SKM-1 treated with dmso at 0.1 percent for 144 hours (cell line): ENCODE results near the gene PIP4K2B.
A peak's percentile ranks its signal among the peaks of the same experiment; 100 is the strongest.
"Not testable (repeated sequence)": the region's sequence is repeated elsewhere in the genome, so short reads cannot be mapped to it uniquely, and the experiment has no call there.

Source experiments
- DNase-seq: peaks from one replicate; lab custom pipeline; 2025; ENCODE audit not compliant: unreplicated experiment; lab: John Stamatoyannopoulos, UW

The PIP4K2B gene

DNA sequence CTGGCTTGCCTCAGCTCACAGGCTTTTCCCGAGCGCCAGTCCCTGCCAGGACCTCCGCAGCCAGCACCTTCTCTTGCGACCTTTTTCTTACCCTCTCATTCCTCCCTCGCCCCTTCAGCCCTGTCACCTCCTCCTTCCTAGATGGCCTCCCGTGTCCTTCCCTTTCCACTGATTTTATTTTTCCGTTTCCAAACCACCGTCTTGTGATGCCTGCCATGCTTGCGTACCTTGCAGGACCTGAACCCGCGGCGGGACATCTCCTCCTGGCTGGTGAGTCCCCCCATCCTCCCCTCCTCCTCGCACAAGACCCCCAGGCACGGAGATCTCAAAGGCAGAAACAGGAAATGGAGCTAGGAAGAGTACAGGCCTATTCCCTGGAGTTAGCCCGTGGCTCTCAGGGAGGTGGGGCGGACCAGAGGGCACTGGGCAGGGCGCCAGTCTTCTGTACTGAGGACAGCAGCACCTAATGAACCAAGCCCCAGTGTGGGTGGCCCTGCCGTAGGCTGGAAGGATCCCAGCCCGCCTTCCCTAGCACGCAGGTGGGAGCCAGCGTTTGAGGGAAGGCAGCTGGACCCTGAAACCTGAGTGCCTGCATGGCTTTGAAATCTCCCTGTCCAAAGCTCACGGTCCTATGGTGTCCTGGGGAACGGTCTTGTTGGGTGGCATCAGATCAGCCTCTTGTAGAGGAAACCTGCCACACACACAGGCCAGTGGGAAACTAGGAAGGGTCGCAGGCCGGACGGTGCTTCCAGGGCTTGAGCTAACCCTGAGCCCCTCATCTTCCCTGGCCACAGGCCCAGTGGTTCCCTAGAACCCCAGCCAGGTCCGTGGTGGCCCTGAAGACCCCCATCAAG is 68.6 kb downstream of the PIP4K2B start:
- no peak for DNase-seq

DNA sequence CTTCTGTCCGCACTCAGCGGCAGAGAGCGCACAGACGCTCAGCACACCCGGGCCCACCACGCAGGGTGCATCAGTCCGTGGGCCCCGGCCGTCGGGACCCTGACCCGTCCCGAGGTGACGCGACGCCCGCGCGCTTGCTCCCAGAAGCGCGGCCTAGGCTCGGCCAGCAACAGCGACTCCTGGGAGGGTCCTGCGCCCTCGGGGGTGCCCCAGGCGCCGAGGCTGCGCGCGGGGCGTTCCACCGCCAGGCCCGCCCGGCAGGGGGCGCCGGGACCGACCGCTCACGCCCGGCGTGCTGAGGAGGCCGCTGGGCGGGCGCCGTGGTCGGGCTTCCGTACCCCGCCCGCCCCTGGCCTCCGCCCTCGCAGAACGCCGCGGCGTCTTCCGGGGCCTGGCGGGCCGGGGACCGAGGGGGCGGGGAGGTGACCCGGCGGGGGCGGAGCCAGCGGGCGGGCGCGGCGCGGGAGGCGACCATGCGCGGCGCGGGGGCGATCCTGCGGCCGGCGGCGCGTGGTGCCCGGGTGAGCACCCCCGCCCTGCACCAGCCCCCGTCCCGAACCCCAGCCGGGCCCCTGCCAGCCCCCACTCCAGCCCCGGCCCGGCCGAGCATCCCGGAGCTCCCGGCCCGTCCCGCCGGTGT is 69.3 kb downstream of the PIP4K2B start, which contains the start of gene CISD3:
TSS of gene CISD3 (plus strand) at position 456 of the 640 bp plus-strand sequence. CDS start at position 474, 18 bp downstream.
- peak; percentile 88 for DNase-seq

DNA sequence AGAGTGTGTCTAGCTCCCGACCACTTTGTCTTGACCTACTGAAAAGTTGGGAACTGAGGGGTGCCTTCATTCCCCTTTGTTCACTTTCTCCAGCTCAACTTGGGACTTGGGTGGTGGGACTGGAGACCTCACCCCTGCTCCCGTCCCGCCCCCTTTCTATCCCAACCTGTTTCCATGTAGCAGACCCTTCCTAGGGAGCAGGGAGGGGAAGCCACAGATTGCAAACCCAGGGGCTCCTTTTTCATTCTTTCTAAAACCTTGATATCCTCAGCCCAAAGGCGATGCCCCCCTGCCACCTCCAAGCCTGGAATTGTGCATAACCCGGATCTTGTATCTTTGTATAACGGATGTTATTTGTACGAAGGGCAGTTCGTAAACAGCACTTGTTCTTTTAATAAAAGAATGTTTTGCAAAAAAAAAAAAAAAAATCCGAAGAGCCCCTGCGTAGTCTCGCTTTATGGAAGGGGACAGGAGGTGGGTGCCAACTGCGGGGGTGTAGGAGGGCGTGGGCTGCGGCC is 69.9 kb downstream of the PIP4K2B start:
- DNase-seq: no peak

DNA sequence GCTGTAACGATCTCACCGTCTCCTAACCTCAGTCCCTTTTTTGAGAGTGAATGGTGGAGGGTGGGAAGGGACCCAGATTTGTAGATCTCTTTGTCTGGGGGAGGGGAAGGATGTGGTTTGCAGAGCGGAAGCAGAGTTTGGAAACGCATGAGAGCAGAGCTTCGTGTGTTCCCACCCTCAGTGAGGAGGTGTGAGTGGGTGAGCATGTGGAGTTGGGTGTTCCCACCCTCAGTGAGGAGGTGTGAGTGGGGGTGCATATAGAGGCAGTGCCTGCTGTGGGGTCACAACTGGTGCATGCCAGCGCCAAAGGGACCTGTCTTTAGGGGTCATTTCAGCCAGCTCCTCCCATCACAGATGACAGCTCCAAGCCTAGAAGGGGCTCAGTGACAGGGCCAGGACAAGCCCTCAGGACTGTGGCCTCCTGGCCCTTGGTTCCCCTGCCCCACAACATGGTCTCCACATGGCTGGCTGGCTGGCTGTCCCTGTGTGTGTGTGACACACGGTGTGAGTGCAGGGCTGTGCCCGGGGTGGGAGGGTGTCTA is 71.0 kb downstream of the PIP4K2B start:
- DNase-seq: peak; percentile 32

DNA sequence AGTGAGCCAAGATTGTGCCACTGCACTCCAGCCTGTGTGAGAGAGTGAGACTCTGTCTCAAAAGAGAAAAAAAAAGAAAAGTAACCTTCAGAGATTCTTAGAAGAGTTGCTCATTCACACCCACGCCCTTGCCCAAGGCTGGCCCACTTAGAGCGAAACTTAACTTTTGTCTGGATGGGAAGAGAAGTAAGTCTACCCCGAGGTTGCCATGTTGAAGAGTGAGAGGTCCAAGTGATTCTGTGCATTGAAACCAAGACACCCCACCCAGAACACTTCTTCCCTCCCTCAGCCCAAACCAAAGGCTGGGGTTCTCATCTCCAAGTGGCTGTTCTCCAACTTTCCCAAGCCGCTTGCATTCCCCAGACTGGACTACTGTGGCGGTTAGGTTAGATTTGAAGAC is 71.6 kb downstream of the PIP4K2B start:
- no peak for DNase-seq

DNA sequence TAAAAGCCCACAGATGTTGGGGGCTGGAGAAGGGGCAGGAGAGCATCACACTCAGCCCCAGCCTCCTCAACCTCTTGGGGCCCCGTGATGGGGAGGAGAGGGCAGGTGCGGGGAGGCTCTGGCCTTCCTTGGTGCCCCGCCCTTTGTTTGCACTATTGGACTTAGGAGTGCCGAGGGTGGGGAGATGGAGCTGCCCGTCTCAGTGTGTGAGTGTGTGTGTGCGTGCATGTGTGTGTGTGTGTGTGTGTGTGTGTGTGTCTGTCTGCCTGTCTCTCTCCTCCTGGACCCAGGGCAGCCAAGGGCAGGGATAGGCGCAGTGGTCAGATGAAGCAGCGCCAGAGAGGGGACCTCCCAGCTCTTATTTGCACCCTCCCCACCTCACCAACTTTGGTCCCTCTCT is 73.2 kb downstream of the PIP4K2B start:
- not testable (repeated sequence) for DNase-seq

DNA sequence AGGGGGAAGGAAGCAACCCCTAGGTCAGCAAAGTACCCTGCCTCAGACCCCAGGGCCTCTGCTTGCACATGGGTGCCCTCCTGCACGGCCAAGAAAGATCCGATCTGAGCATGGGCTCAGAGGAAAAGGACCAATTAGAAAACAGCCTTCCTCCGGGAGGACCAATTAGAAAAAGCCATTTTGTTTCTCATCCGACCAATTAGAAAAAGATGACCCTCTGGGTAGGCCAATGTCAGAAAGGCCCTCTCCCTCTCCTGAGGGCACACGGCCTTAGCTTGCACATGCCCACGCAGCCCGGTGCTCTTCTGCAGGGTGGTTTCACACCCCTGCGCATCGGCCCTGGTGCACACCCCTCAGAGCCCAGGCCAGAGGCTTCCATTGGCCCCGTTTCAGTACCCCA is 74.3 kb downstream of the PIP4K2B start:
- DNase-seq: no peak

DNA sequence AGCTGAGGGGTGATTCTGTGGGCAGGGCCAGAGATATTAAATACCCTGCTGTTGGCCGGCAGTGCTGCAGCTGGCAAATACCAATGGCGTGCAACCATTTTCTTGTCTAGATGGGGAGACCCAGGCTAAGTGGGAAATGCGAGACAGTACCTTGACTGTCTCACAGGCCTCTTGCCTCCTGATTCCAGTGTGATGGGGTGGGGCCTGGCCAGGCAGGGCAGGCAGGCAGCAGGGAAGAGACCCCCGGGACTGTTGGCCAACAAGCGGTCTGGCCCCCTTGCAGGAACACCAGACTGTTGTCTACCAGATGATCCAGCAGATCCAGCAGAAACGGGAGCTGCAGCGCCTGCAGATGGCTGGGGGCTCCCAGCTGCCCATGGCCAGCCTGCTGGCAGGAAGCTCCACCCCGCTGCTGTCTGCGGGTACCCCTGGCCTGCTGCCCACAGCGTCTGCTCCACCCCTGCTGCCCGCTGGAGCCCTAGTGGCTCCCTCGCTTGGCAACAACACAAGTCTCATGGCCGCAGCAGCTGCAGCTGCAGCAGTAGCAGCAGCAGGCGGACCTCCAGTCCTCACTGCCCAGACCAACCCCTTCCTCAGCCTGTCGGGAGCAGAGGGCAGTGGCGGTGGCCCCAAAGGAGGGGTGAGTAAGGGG is 74.9 kb downstream of the PIP4K2B start:
- no peak for DNase-seq

DNA sequence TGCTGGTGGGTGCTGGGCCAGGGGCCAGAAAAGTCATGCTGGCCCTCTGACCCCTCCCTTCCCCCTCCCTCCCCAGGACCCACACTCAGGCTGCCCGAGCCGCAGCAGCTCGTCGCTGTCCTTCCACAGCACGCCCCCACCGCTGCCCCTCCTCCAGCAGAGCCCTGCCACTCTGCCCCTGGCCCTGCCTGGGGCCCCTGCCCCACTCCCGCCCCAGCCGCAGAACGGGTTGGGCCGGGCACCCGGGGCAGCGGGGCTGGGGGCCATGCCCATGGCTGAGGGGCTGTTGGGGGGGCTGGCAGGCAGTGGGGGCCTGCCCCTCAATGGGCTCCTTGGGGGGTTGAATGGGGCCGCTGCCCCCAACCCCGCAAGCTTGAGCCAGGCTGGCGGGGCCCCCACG is 77.6 kb downstream of the PIP4K2B start:
- DNase-seq: no peak

DNA sequence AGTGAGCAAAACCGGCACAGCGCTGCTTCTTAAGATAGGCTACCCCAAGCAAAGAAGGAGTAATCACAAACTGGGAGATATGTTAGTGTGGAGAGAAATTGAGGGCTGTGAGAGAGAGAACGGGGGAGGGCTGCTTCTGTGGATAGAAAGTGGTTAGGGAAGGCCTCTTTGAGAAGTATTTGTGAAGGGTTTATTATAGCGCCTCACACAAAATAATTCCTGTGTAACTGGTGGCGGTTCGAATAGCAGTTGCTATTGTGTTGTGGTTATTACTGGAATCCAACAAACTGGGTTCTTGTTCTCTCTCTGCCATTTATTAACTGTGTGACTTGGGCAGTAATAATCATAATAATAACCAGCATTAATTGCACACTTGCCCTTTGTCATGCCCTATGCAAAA is 78.4 kb downstream of the PIP4K2B start:
- no peak for DNase-seq

DNA sequence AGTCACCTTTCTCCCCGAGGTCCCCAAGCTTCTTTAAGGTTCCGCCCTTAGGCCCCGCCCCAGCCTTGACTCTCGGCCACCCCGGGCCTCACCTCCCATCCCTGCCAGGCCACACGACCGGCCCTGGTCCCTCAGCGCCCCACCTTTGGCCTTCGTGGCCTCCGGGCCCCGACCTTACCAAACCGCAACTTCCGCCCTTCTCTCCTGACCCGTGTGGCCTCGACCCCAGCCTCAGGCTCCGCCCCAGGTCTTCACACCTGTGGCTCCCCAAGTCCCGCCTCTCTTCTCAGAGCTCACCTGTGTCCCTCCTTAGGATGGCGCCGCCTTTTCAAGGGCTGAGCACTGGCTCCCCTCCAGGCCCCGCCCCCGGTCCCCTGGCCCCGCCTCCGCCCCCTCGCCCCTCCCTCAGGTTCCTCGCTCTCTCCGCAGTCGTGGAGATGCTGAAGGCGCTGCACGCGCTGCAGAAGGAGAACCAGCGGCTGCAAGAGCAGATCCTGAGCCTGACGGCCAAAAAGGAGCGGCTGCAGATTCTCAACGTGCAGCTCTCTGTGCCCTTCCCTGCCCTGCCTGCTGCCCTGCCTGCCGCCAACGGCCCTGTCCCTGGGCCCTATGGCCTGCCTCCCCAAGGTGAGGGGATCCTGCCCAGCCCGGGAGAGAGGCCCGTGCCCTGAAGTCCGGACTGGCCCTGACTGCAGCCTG is 79.3 kb downstream of the PIP4K2B start:
- no peak for DNase-seq

DNA sequence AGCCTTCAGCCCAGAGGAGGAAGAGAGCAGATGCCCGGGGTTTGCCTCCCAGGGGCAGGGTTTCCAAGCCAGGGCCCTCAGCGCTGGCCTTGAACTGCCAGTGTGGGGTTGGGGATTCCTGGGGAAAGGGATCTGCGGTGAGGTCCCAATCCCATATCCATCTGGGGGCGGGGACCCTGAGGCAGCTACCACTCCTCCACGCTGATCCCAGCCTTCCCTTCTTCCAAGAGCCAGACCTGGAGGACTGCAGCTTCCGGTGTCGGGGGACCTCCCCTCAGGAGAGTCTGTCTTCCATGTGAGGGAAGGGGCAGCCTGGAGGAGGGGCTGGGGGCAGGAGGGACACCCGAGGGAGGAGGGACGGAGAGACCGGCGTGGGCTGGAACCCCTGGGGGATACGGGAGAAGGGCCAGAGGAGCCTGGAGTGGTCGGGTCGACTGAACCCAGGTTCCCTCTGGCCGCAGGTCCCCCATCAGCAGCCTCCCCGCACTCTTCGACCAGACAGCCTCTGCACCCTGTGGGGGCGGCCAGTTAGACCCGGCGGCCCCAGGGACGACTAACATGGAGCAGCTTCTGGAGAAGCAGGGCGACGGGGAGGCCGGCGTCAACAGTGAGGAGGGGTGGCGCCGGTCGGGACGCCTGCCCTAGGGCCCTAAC is 79.9 kb downstream of the PIP4K2B start:
- DNase-seq: no peak

DNA sequence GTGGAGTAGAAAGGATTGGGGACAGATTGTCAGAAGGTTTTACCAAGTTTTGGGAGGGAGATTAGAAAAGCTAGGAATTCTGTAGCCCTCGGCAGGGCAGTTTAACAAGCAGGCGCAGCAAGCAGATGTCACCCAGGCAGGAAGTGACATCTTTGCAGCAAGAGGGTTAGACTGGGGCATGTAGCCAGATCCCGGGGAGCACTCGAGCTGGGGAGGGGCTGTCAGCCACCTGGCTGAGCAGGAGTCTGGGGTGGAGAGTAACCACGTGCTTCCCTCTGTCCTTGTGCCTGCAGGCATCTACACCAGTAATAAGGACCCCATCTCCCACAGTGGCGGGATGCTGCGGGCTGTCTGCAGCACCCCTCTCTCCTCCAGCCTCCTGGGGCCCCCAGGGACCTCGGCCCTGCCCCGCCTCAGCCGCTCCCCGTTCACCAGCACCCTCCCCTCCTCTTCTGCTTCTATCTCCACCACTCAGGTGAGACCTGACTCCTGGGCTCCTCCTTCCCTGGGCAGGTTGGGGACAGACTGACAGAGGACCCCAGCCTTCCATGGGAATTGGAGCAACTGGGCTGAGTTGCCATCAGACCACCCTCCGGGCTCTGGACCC is 82.1 kb downstream of the PIP4K2B start:
- no peak for DNase-seq

DNA sequence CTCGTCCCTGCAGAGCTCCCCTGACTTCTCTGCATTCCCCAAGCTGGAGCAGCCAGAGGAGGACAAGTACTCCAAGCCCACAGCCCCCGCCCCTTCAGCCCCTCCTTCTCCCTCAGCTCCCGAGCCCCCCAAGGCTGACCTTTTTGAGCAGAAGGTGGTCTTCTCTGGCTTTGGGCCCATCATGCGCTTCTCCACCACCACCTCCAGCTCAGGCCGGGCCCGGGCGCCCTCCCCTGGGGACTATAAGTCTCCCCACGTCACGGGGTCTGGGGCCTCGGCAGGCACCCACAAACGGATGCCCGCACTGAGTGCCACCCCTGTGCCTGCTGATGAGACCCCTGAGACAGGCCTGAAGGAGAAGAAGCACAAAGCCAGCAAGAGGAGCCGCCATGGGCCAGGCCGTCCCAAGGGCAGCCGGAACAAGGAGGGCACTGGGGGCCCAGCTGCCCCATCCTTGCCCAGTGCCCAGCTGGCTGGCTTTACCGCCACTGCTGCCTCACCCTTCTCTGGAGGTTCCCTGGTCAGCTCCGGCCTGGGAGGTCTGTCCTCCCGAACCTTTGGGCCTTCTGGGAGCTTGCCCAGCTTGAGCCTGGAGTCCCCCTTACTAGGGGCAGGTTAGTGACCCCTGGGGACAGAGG is 82.9 kb downstream of the PIP4K2B start:
- no peak for DNase-seq
